Measurements from ENCODE around the gene GPC3. TPM values are rescaled to one million over a fixed set of nuclear protein-coding genes. Genes with fewer than 3 reads are reported as not detected.

GPC3 gene
- total RNA-seq, 6 experiments from 2014 or later, result not detected

GRCh38 chrX:133607419-133608348, 377.7 kb downstream of the GPC3 start:
- no peaks in the 10 kb centered on the region; the same call in 1 of the 2 replicates for H3K27me3 Mint-ChIP-seq (ENCODE audit: insufficient read depth)
- TF ChIP-seq, protein P1, sequence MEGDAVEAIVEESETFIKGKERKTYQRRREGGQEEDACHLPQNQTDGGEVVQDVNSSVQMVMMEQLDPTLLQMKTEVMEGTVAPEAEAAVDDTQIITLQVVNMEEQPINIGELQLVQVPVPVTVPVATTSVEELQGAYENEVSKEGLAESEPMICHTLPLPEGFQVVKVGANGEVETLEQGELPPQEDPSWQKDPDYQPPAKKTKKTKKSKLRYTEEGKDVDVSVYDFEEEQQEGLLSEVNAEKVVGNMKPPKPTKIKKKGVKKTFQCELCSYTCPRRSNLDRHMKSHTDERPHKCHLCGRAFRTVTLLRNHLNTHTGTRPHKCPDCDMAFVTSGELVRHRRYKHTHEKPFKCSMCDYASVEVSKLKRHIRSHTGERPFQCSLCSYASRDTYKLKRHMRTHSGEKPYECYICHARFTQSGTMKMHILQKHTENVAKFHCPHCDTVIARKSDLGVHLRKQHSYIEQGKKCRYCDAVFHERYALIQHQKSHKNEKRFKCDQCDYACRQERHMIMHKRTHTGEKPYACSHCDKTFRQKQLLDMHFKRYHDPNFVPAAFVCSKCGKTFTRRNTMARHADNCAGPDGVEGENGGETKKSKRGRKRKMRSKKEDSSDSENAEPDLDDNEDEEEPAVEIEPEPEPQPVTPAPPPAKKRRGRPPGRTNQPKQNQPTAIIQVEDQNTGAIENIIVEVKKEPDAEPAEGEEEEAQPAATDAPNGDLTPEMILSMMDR (IDR thresholded peaks at IDR 0.05), result no peak
- H3K4me1 Mint-ChIP-seq (ENCODE audit: low read depth), result no peaks in the 10 kb centered on the region
- peaks cover 5% of the 10 kb centered on the region; the same call in 1 of the 2 replicates for H3K9me3 Mint-ChIP-seq
- DNase-seq, result no peak
- no peak overlapping the region for H3K4me3 Mint-ChIP-seq
- no peak overlapping the region for H3K27ac Mint-ChIP-seq
- no peaks in the 10 kb centered on the region for H3K36me3 Mint-ChIP-seq (ENCODE audit: low read depth)

- H3K36me3 Mint-ChIP-seq (ENCODE audit: low read depth), result no peaks in the 10 kb centered on the region
- no peak for DNase-seq
Measured at GRCh38 chrX:133606990-133607389, 378.4 kb downstream of the GPC3 start.

DNA sequence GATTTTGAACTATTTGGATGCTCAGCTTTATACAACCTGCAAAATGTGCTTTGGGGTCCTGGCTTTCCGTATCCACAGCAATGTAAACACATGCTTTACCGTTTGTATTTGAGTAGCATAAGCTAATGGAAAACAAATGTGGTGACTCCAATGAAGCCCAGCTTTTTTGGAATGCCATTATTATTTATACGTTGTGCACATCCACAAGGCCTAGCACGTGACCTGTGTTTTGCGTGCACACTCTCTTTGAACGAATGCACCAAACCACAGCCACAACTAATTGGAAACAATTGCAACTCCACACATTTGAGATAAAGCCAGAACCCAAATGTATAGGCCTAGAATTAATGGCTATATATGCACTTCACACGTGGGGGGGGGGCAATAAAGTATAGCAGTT, 380.6 kb downstream of the GPC3 start:
- TF ChIP-seq, protein P1 (IDR thresholded peaks at IDR 0.05), result no peak
- Mint-ChIP-seq H3K27ac (no peak overlapping the region), H3K36me3 (ENCODE audit: low read depth) (no peaks in the 10 kb centered on the region), H3K4me1 (ENCODE audit: low read depth) (no peaks in the 10 kb centered on the region), H3K9me3 (peaks cover 4% of the 10 kb centered on the region; the same call in 1 of the 2 replicates), H3K4me3 (no peak overlapping the region), H3K27me3 (ENCODE audit: insufficient read depth) (no peaks in the 10 kb centered on the region)
- DNase-seq, result no peak

More at GRCh38 chrX:133606990-133607389, 378.4 kb downstream of the GPC3 start:
- TF ChIP-seq, protein P1 (IDR thresholded peaks at IDR 0.05), result no peak
- Mint-ChIP-seq H3K9me3 (peaks cover 7% of the 10 kb centered on the region), H3K27ac (no peak overlapping the region), H3K4me1 (ENCODE audit: low read depth) (no peaks in the 10 kb centered on the region), H3K4me3 (no peak overlapping the region), H3K27me3 (ENCODE audit: insufficient read depth) (no peaks in the 10 kb centered on the region; the same call in 1 of the 2 replicates)

- Mint-ChIP-seq H3K27me3 (ENCODE audit: insufficient read depth) (no peaks in the 10 kb centered on the region), H3K4me3 (no peak overlapping the region), H3K9me3 (peaks cover 4% of the 10 kb centered on the region; the same call in 1 of the 2 replicates), H3K27ac (no peak overlapping the region), H3K36me3 (ENCODE audit: low read depth) (no peaks in the 10 kb centered on the region), H3K4me1 (ENCODE audit: low read depth) (no peaks in the 10 kb centered on the region)
- no peak for DNase-seq
- TF ChIP-seq, protein P1 (IDR thresholded peaks at IDR 0.05), result no peak
Measured at GRCh38 chrX:133602881-133603280, 382.5 kb downstream of the GPC3 start.

DNA sequence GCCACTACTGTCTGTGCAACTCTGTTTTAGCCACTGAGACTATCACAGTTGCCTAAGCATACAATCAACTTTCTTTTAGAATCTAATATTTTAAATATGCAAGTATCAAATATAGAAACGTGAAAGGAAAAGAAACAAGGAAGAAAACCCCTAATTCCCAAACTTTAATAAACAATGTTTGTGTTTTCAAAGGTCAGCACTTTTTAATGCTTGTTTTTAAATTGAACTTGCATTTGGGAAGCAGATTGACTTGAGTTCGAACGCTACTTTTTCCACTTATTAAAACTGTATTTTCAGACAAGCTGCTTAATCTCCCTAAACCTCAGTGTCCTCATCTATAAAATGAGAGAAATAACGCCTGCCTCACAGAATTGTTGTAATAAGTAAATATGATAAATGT, 384.3 kb downstream of the GPC3 start:
- H3K9me3 Mint-ChIP-seq, result peaks cover 7% of the 10 kb centered on the region

More for the DNA sequence above, 384.3 kb downstream of the GPC3 start:
- Mint-ChIP-seq H3K27me3 (ENCODE audit: insufficient read depth) (no peaks in the 10 kb centered on the region), H3K4me3 (no peak overlapping the region), H3K27ac (no peak overlapping the region), H3K4me1 (ENCODE audit: low read depth) (no peaks in the 10 kb centered on the region), H3K36me3 (ENCODE audit: low read depth) (no peaks in the 10 kb centered on the region)
- TF ChIP-seq, protein P1 (IDR thresholded peaks at IDR 0.05), result no peak
- DNase-seq, result no peak
